Osteocyte (in vitro differentiated cells): ENCODE measurements around the gene COMMD3. TPM values are rescaled to one million over a fixed set of nuclear protein-coding genes. Genes with fewer than 3 reads are reported as not detected.

Source experiments
- DNase-seq: peaks from one replicate; pipeline ENCODE4 v3.0.0; 2021; ENCODE audit warnings: mixed read lengths; ENCODE audit not compliant: unreplicated experiment; ENCODE audit errors: extremely low spot score
- H3K27ac Mint-ChIP-seq: one replicate; pipeline ENCODE4 v1.8.0; 2021; ENCODE audit warnings: mild to moderate bottlenecking, mixed read lengths; ENCODE audit not compliant: unreplicated experiment
- H3K27me3 Mint-ChIP-seq: one replicate; pipeline ENCODE4 v1.8.0; 2021; ENCODE audit warnings: mixed read lengths; ENCODE audit not compliant: unreplicated experiment
- H3K36me3 Mint-ChIP-seq: one replicate; pipeline ENCODE4 v1.8.0; 2021; ENCODE audit warnings: mixed read lengths; ENCODE audit not compliant: unreplicated experiment
- H3K4me1 Mint-ChIP-seq: one replicate; pipeline ENCODE4 v1.8.0; 2021; ENCODE audit warnings: mixed read lengths; ENCODE audit not compliant: unreplicated experiment
- H3K4me3 Mint-ChIP-seq: one replicate; pipeline ENCODE4 v1.8.0; 2021; ENCODE audit warnings: mild to moderate bottlenecking, moderate library complexity, mixed read lengths; ENCODE audit not compliant: unreplicated experiment
- H3K9me3 Mint-ChIP-seq: one replicate; pipeline ENCODE4 v1.8.0; 2021; ENCODE audit warnings: mixed read lengths; ENCODE audit not compliant: unreplicated experiment
- total RNA-seq: library from RNA; stranded (reverse); gene quantifications from 2 replicates; pipeline ENCODE4 v1.2.1, GENCODE V29; 2021
- TF ChIP-seq, protein P1 (sequence below): fragments of 200-600 bp; sonication (generic); IDR thresholded peaks from 2 replicates; pipeline ENCODE4 v1.5.0; 2021; ENCODE audit warnings: antibody characterized with exemption, mild to moderate bottlenecking, moderate library complexity

The COMMD3 gene
- total RNA-seq, 1 donor from 2014 or later = 69.1 TPM

DNA sequence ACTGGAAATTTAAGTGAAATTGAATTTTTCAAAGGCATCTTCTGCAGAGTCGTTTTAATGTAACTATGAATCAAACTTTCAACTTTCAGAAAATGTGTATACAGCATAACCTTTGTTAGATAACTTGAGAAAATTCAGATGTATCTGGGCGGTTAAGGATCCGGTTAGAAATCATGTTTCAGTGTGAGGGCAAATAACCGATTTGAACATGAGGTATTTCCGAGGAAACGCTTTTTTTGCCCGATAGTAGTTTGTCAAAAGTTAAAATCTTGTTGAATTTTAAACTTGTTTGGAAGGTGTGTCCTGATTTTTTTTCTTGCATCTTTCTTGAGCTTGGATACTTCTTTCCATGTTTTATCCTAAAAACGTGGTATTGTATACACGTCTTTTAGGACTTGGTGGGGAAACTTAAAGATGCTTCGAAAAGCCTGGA lies 3.4 kb downstream of the COMMD3 start:
- DNase-seq = no peak
- Mint-ChIP-seq H3K4me1 (peaks cover 48% of the 10 kb centered on the region), H3K27me3 (peaks cover 33% of the 10 kb centered on the region), H3K27ac (peak overlapping the region; percentile 59), H3K9me3 (no peaks in the 10 kb centered on the region), H3K36me3 (peaks cover 7% of the 10 kb centered on the region), H3K4me3 (peak overlapping the region; percentile 73)
- TF ChIP-seq, protein P1, sequence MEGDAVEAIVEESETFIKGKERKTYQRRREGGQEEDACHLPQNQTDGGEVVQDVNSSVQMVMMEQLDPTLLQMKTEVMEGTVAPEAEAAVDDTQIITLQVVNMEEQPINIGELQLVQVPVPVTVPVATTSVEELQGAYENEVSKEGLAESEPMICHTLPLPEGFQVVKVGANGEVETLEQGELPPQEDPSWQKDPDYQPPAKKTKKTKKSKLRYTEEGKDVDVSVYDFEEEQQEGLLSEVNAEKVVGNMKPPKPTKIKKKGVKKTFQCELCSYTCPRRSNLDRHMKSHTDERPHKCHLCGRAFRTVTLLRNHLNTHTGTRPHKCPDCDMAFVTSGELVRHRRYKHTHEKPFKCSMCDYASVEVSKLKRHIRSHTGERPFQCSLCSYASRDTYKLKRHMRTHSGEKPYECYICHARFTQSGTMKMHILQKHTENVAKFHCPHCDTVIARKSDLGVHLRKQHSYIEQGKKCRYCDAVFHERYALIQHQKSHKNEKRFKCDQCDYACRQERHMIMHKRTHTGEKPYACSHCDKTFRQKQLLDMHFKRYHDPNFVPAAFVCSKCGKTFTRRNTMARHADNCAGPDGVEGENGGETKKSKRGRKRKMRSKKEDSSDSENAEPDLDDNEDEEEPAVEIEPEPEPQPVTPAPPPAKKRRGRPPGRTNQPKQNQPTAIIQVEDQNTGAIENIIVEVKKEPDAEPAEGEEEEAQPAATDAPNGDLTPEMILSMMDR = no peak

DNA sequence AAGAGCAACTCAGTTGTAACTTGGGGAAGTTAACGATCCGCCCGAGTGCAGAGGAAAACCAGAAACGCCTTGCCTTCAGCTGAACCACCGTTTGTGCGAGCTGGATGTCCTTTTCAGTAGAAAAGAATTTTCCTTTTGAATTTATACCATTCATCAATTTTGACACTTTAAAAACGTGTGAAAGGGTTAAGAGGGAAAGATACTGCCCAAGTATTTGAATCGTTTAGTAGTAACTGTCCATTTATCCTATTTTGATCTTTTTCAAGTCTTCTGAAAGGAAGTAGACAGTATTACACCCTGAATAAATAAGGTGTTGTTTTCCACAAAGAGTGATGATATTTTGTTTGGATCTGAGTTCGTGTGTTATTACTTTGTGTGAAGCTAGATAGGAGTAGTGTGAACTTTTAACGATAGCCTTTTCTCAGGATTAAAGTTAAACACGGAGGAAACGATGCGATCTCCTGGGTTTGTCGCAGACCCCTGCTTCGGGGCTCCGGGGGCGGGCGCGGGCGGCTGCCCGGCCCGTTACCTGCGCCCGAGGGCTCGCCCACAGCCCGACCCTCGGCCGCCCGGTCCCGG lies 3.9 kb downstream of the COMMD3 start:
- H3K36me3 Mint-ChIP-seq = peaks cover 7% of the 10 kb centered on the region
- peaks cover 49% of the 10 kb centered on the region for H3K4me1 Mint-ChIP-seq
- H3K27me3 Mint-ChIP-seq = peaks cover 35% of the 10 kb centered on the region
- no peaks in the 10 kb centered on the region for H3K9me3 Mint-ChIP-seq
- TF ChIP-seq, protein P1 = no peak
- no peak for DNase-seq
- peak overlapping the region; percentile 73 for H3K4me3 Mint-ChIP-seq
- H3K27ac Mint-ChIP-seq = peak overlapping the region; percentile 59

DNA sequence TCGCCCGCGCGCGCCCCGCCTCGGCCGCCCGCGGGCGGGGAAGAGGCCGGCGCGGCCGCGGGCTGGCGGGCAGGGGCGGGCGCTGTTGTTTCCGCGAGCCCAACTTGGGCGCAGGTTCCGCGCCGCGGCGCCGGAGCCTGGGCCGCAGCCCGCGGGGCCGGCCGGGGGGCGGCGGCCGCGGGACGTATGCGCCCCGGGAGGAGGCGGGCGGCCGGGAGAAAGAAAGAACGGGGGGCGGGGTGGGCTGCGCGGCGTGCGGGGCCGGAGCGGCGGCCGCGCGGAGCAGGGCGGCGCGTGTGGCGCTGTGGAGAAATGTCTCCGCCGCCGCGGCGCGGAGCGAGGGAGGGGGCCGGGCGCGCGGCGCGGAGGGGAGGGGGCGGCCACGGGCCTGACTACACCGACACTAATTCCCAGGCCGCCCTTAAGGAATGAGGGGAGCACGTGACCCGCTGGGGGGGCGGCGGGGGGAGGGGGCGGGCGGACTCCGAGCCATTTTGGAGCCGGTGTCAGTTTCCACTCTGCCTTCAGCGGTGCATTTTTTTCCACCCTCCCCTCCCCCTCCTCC lies 4.5 kb downstream of the COMMD3 start, which contains the start of gene BMI1:
TSS of gene BMI1 (plus strand) at position 509 of the 565 bp plus-strand sequence. CDS start 5,351 bp downstream, outside the sequence.
- peaks cover 35% of the 10 kb centered on the region for H3K27me3 Mint-ChIP-seq

DNA sequence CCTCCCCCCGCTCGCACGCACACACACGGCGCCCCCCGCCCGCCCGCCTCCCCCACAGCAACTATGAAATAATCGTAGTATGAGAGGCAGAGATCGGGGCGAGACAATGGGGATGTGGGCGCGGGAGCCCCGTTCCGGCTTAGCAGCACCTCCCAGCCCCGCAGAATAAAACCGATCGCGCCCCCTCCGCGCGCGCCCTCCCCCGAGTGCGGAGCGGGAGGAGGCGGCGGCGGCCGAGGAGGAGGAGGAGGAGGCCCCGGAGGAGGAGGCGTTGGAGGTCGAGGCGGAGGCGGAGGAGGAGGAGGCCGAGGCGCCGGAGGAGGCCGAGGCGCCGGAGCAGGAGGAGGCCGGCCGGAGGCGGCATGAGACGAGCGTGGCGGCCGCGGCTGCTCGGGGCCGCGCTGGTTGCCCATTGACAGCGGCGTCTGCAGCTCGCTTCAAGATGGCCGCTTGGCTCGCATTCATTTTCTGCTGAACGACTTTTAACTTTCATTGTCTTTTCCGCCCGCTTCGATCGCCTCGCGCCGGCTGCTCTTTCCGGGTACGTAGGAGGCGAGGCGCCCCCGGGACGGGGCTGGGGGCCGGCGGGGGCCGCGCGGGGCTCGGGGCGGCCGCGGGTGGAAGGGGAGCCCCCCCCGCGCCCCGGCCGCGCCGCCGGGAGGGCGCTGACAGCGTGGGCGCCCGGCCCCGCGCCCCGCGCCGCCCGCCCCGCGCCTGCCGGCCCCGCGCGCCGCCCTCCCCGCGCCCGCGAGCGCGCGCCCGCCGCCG lies 5.2 kb downstream of the COMMD3 start:
- H3K27ac Mint-ChIP-seq = peak overlapping the region; percentile 80
- peaks cover 51% of the 10 kb centered on the region for H3K4me1 Mint-ChIP-seq
- peak; percentile 91 for DNase-seq
- TF ChIP-seq, protein P1 = no peak
- no peaks in the 10 kb centered on the region for H3K9me3 Mint-ChIP-seq
- peak overlapping the region; percentile 78 for H3K4me3 Mint-ChIP-seq
- H3K27me3 Mint-ChIP-seq = peaks cover 35% of the 10 kb centered on the region
- peaks cover 7% of the 10 kb centered on the region for H3K36me3 Mint-ChIP-seq

More for the DNA sequence above, 4.5 kb downstream of the COMMD3 start, which contains the start of gene BMI1:
- Mint-ChIP-seq H3K4me3 (peak within 1 kb of the TSS; percentile 85), H3K36me3 (peaks cover 7% of the 10 kb centered on the region), H3K4me1 (peaks cover 45% of the 10 kb centered on the region), H3K9me3 (no peaks in the 10 kb centered on the region), H3K27ac (peak within 1 kb of the TSS; percentile 80)
- DNase-seq = peak; percentile 90
- TF ChIP-seq, protein P1 = no peak
